ENCODE results near the gene TPSG1.
"Not testable (repeated sequence)": the region's sequence is repeated elsewhere in the genome, so short reads cannot be mapped to it uniquely, and the experiment has no call there.

Gene TPSG1

GRCh38 chr16:1193143-1193824, 31.8 kb downstream of the TPSG1 start:
- DNase-seq: no peak

GRCh38 chr16:1192384-1193073, 32.5 kb downstream of the TPSG1 start:
- DNase-seq: no peak

- not testable (repeated sequence) for DNase-seq
These were observed 34.3 kb downstream of the TPSG1 start for GRCh38 chr16:1190789-1191188.

GRCh38 chr16:1189455-1189854, 35.6 kb downstream of the TPSG1 start:
- no peak for DNase-seq

GRCh38 chr16:1188432-1189189, 36.5 kb downstream of the TPSG1 start:
- DNase-seq: no peak

- DNase-seq: not testable (repeated sequence)
These were observed 39.4 kb downstream of the TPSG1 start for GRCh38 chr16:1185460-1186207.

- no peak for DNase-seq
These were observed 40.1 kb downstream of the TPSG1 start for GRCh38 chr16:1184980-1185379.

- DNase-seq: no peak
These were observed 40.8 kb downstream of the TPSG1 start for GRCh38 chr16:1184156-1184868.

GRCh38 chr16:1182950-1183907, 41.8 kb downstream of the TPSG1 start:
- DNase-seq: no peak

GRCh38 chr16:1182316-1182671, 42.8 kb downstream of the TPSG1 start:
- DNase-seq: no peak

GRCh38 chr16:1181404-1182315, 43.4 kb downstream of the TPSG1 start:
- no peak for DNase-seq

- DNase-seq: no peak
These were observed 44.3 kb downstream of the TPSG1 start for GRCh38 chr16:1180549-1181403.

- no peak for DNase-seq
These were observed 46.7 kb downstream of the TPSG1 start for GRCh38 chr16:1178295-1178910.

- DNase-seq: no peak
These were observed 47.3 kb downstream of the TPSG1 start for GRCh38 chr16:1177750-1178149.

GRCh38 chr16:1177053-1177452, 48.0 kb downstream of the TPSG1 start:
- no peak for DNase-seq

GRCh38 chr16:1176280-1176897, 48.7 kb downstream of the TPSG1 start:
- DNase-seq: no peak

GRCh38 chr16:1175566-1176279, 49.3 kb downstream of the TPSG1 start:
- no peak for DNase-seq

Measured in NCI-H1105 treated with DMSO at 0.1 percent for 48 hours (cell line).